GM19395 (cell line): ENCODE results near the gene VWA3B.
"Not testable (repeated sequence)": the region's sequence is repeated elsewhere in the genome, so short reads cannot be mapped to it uniquely, and the experiment has no call there.

Source experiments
- ATAC-seq: cut with Tn5 transposase; IDR thresholded peaks from one replicate; pipeline ENCODE4 v1.9.1; 2021; ENCODE audit warnings: mild to moderate bottlenecking, moderate library complexity; ENCODE audit not compliant: unreplicated experiment

Gene VWA3B

DNA sequence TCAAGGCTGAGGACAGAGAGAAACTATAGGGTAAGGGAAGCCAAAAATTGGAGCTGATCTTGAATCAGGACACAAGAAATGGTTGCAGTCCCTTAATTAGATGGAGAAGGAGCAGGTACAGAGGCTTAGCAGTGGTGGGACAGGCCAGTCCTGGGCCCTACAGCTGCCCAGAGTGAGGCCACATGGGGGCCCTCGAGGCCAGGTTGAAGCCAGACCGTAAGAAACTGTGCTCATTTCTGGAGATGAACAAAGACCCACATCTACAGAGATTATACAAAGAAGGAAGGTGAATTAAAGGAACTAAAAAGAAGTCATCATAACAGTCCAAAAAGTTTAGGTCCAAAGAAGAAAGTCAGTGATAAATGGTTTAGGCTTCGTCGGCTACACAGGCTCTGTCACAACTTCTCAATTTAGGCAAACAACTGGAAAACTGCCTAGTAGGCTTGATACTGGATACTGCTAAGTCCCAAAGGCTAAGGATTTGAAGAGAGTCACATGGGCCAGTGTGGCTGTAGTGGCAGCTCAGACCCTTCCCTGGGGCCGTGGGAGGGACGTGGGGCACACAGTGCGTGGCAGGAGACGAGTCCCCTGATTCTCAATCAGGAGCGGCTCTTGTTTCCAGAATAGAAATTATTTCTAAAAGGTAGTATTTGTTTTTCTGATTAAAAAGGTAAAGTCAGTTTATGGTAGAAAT is 208.9 kb downstream of the VWA3B start:
- ATAC-seq = no peak

- no peak for ATAC-seq
These were observed 209.5 kb downstream of the VWA3B start for GRCh38 chr2:98296440-98296839.

DNA sequence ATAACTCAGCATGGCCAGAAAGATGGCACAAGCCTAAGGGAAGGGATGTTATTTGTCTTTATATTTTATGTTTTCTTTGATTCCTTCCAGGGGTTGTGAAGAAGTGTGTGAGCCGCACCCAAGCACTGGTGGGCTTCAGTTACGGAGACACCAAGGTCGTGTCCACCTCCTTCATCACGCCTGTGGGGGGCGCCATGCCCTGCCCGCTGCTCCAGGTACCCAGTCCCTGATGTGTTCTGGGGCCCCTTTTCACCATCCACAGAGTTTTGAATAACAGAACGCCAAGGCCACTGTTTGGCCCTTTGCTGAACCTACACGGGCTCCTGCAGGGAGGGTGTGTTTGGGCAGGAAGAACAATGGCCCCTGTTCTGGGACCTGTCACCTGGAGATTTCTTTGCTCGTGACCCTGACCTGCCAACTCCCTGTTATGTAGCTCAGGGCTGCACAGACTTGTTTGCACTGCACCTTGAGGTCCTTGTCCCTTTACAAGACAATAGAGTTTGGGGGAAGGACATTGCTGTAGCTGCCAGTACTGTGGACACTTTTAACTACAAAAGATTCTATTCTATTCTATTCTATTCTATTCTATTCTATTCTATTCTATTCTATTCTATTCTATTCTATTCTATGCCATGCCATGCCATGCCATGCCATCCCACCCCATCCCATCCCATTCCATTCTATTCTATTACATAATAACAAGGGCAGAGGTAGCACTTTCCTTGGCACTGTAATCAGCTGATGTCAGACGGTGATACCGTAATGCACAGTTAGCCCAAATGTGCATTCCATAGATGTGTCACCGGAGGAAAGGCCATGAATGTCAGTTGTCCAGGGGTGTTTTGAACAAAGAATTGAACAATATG is 211.1 kb downstream of the VWA3B start:
- no peak for ATAC-seq

DNA sequence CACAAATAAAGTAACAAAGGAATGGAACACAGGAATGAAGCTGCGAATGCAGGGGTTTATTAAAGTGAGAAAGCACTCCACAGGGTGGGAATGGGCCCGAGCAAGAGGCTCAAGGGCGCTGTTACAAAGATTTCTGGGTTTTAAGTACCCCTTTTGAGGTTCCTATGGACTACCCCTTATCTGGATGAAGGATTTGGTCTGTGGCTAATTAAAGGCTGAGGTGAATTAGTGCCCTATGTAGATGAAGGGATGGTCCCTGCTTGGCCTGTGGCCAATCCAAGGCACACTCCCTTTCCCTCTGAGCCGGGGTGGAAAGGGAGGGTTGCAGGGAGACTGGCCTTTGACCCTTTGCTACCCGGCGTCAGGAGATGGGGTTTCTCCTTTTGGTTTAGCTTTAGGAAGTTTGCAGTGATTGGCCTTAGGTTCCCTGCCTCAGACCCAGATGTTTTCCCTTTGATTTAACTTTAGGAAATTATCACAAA is 211.8 kb downstream of the VWA3B start:
- ATAC-seq = no peak

DNA sequence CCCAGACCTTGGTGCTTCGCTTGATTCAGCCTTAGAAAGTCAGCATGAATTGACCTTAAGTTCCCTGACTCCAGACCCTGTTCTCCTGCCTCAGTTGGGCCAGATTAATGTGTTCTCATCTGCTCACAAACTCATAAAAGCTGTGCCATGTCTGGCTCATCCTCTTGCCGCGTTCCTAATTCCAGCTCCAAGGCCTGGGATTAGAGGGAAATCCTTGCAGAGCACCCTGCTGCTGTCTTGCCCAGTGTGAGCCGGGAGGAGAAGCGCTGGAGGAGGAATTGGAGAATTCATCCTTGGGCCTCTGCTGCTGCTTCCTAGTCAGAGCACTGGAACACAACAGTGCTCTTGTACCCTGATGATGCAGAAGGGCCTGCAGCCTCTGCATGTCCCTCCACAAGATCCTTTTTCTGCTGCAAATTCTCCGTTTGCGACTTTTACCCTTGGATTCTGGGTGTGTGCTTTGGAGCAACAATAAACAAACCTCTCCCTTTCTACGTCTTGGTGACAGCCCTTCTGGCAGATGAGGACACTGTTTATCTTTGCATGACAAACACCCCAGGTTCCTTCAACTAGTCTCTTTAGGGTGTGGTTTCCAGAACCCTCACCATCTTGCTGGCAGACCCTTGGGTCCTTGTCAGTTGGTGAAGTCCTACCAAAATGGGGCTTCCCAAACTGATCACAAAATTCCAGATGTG is 212.4 kb downstream of the VWA3B start:
- no peak for ATAC-seq

DNA sequence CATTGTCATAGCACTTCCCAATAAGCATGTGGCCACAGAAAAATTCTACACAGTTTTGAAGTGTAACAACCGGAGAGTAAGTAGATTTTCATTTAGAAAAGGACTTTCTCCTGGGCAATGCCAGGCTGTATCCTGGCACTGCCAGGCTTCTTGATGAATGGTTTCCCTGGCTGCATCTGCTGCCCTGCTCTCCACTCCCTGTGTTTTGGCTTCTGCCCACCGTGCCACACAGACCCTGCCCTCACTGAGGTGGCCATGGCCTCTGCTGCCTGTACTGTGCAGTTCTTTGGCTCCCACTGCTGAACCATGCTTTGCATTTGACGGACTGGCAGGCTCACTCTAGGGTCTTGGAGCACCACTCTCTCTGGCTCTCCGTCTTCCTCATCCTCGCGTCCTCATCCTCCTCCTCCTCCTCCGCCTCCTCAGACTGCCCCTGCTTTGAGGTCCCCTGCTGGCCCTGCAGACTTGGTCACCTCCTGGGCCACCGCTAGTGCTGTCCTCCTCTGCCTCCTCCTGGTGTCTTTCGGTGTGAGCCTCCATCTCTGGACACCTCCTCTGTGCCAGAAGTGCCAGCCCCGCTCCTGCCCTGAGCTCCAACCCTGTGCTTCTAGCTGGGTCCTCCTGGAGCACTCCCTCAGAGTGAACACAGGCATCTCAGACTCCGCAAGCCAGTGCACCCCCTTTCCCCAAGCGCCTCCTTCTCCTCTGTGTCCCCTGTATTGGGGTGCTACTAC is 213.3 kb downstream of the VWA3B start:
- ATAC-seq = no peak

DNA sequence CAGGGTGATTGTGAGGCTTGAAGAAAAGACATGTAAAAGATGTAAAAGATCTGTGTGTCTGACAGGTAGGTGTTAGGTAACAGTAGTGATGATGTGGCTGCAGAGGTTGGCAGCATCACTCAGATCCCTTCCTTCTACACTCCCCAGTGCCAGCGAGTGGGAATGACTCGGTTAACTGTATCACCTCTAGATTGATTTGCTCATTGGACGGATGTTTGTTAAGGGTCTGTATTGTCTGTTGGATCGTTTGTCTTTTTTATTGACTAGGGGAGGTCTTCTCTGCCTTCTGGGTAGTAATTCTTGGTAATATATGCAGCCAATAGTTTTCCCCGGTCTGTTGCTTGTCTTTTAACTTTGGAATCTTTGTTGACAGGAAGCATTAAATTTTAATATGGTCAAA is 214.5 kb downstream of the VWA3B start:
- no peak for ATAC-seq

DNA sequence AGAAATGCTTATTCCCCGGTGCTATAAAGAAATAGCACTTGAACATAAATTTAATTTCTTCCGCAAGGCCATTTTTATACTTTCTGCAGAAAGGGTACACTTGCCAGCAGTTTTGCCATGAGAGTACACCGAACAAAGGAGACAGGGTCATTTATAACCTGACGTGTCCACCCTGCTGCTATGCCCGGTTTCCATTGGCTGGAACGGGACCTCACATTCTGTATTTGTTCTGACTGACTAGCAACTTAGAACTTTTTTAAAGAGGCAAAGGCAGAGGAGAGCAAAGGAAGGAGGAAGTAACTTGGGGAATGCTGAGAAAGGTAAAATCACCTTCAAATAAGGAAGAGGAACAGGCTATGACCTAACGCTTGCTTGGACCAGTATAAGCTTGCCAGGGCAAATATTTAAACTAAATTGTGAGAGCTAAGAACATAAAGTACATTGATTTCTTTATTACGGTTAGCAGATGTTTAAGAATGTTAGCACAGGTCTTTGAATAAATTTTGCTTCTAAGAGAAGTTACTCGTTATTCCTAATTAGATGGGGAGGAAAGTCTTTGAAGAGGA is 220.2 kb downstream of the VWA3B start:
- ATAC-seq = not testable (repeated sequence)

DNA sequence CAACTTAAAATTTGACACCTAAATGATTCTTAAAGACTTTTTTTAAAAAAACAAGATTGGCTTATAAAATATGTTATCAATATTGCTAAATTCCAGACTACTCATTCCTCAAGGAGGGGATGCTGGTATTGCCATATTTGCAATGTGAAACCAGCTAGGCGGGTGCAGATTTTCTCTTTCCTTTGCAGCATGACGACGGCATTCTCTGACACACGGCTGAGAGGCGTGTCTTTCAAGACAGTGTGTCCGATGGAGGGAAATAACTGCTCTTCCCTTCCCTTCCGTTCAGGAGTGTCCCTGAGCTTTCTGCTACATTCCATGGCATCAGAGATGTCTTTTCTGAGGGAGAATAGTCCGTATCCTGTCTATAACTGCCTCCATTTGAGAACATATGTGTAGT is 221.1 kb downstream of the VWA3B start:
- ATAC-seq = no peak

DNA sequence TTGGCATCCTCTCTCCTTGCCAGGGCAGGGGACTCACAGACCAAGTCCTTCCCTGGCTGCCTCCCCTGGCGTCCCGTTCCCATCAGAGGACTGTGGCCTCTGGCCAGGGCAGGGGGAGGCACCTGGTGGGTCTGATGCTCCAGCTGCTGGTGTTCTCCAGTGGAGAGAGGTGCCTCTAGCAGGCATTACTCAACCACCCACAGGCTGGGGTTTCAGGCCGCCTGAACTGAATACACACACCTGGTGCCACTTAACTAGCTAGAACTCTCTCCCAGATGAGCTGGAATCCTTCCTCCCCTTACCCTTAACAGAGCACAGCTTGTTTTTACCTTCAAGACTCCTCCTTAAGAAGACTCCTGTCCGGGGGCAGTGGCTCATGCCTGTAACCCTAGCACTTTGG is 221.6 kb downstream of the VWA3B start:
- ATAC-seq = no peak

- no peak for ATAC-seq
These were observed 222.6 kb downstream of the VWA3B start for GRCh38 chr2:98309580-98309979.

GRCh38 chr2:98310010-98310409 is 223.0 kb downstream of the VWA3B start:
- no peak for ATAC-seq

- no peak for ATAC-seq
These were observed 224.1 kb downstream of the VWA3B start for GRCh38 chr2:98311090-98311489.

- no peak for ATAC-seq
These were observed 225.0 kb downstream of the VWA3B start for GRCh38 chr2:98311771-98312545.

DNA sequence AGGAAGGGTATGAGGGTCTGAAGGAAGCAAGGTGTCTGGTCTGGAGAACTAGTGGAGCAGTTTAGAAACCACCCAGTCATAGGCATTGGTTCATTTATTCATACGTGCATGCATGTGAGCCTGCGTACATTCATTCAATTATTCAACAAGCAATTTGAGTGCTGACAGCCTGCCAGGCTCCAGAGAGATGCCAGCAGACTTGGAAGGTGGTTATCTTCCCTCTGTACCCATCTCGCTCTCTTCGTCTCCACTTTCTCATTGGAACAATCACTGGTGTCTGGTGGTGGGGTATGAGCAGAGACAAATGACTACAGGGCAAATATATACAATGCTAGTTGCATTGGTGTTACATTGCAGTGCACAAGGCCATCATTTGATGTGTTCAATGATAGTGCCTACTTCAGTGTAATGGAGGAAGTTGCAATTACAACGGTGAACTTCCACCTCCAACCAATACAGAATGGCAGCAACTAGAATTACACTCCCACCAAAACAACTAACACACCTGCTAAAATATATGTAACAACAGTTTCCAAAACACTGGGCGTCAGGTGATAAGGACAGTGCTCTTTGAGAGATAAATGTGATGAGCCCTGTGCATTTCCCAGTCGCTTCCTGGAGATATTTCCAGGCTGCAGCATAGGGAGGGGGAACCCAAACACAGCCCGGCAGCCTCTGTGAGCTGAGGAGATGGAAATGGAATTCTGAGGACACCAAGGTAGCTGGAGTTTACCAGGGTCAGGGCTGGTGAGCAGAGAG is 226.7 kb downstream of the VWA3B start:
- ATAC-seq = no peak

GRCh38 chr2:98314251-98314650 is 227.3 kb downstream of the VWA3B start:
- no peak for ATAC-seq

DNA sequence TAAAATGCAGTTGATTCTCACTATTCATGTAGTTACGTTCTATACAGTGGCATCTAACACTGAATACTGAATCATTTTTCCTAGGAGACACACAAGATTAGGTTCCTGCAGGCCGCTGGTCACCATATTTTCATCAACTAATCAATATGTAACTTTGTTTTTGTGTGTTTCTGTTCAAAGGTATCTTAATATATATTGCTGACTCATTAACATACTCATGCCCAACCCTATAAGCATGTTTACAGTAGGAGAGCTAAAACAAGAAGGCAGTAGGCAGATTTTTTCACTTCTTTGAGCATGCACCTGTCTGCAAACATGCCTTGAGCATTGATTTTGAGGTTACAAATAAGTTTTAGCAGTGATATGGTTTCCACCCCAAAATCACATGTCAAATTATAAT is 229.0 kb downstream of the VWA3B start:
- no peak for ATAC-seq

- ATAC-seq = no peak
These were observed 230.2 kb downstream of the VWA3B start for GRCh38 chr2:98317214-98317613.

- not testable (repeated sequence) for ATAC-seq
These were observed 233.2 kb downstream of the VWA3B start for GRCh38 chr2:98320171-98320570.
